ENCODE measurements around the gene EEFSEC.
A peak's percentile ranks its signal among the peaks of the same experiment; 100 is the strongest.

Gene EEFSEC

GRCh38 chr3:128416578-128417211, 263.4 kb downstream of the EEFSEC start:
- in situ Hi-C loops (cut with HindIII; ENCODE audit: low pct_ligation_motif_present, low pct_unique_long_range_greater_than_20kb, low sequenced_read_pairs) = no loop called here
- peak; percentile 85 for DNase-seq

GRCh38 chr3:128418900-128419299, 265.6 kb downstream of the EEFSEC start:
- no peak for DNase-seq
- in situ Hi-C loops (cut with HindIII; ENCODE audit: low pct_ligation_motif_present, low pct_unique_long_range_greater_than_20kb, low sequenced_read_pairs) = no loop called here

- DNase-seq = no peak
- in situ Hi-C loops (cut with HindIII; ENCODE audit: low pct_ligation_motif_present, low pct_unique_long_range_greater_than_20kb, low sequenced_read_pairs) = no loop called here
Observed at GRCh38 chr3:128419311-128419710, 266.0 kb downstream of the EEFSEC start.

GRCh38 chr3:128420289-128420688, 267.0 kb downstream of the EEFSEC start:
- in situ Hi-C loops (cut with HindIII; ENCODE audit: low pct_ligation_motif_present, low pct_unique_long_range_greater_than_20kb, low sequenced_read_pairs) = no loop called here
- no peak for DNase-seq

- in situ Hi-C loops (cut with HindIII; ENCODE audit: low pct_ligation_motif_present, low pct_unique_long_range_greater_than_20kb, low sequenced_read_pairs) = no loop called here
- DNase-seq = no peak
Observed at GRCh38 chr3:128420720-128421438, 267.6 kb downstream of the EEFSEC start.

- DNase-seq = no peak
- in situ Hi-C loops (cut with HindIII; ENCODE audit: low pct_ligation_motif_present, low pct_unique_long_range_greater_than_20kb, low sequenced_read_pairs) = no loop called here
Observed at GRCh38 chr3:128421439-128421836, 268.2 kb downstream of the EEFSEC start.

GRCh38 chr3:128421966-128422365, 268.7 kb downstream of the EEFSEC start:
- DNase-seq = no peak
- in situ Hi-C loops (cut with HindIII; ENCODE audit: low pct_ligation_motif_present, low pct_unique_long_range_greater_than_20kb, low sequenced_read_pairs) = no loop called here

GRCh38 chr3:128422762-128423524, 269.7 kb downstream of the EEFSEC start:
- DNase-seq = no peak
- in situ Hi-C loops (cut with HindIII; ENCODE audit: low pct_ligation_motif_present, low pct_unique_long_range_greater_than_20kb, low sequenced_read_pairs) = no loop called here

- no peak for DNase-seq
- in situ Hi-C loops (cut with HindIII; ENCODE audit: low pct_ligation_motif_present, low pct_unique_long_range_greater_than_20kb, low sequenced_read_pairs) = no loop called here
Observed at GRCh38 chr3:128423525-128424147, 270.4 kb downstream of the EEFSEC start.

- in situ Hi-C loops (cut with HindIII; ENCODE audit: low pct_ligation_motif_present, low pct_unique_long_range_greater_than_20kb, low sequenced_read_pairs) = no loop called here
- no peak for DNase-seq
Observed at GRCh38 chr3:128424508-128425069, 271.3 kb downstream of the EEFSEC start.

GRCh38 chr3:128425142-128425845, 272.0 kb downstream of the EEFSEC start:
- in situ Hi-C loops (cut with HindIII; ENCODE audit: low pct_ligation_motif_present, low pct_unique_long_range_greater_than_20kb, low sequenced_read_pairs) = no loop called here
- DNase-seq = no peak

GRCh38 chr3:128425846-128426127, 272.5 kb downstream of the EEFSEC start:
- DNase-seq = no peak
- in situ Hi-C loops (cut with HindIII; ENCODE audit: low pct_ligation_motif_present, low pct_unique_long_range_greater_than_20kb, low sequenced_read_pairs) = no loop called here

- in situ Hi-C loops (cut with HindIII; ENCODE audit: low pct_ligation_motif_present, low pct_unique_long_range_greater_than_20kb, low sequenced_read_pairs) = no loop called here
- DNase-seq = peak; percentile 35
Observed at GRCh38 chr3:128426128-128426921, 273.0 kb downstream of the EEFSEC start.

- DNase-seq = no peak
- in situ Hi-C loops (cut with HindIII; ENCODE audit: low pct_ligation_motif_present, low pct_unique_long_range_greater_than_20kb, low sequenced_read_pairs) = no loop called here
Observed at GRCh38 chr3:128427175-128427857, 274.0 kb downstream of the EEFSEC start.

- in situ Hi-C loops (cut with HindIII; ENCODE audit: low pct_ligation_motif_present, low pct_unique_long_range_greater_than_20kb, low sequenced_read_pairs) = no loop called here
- no peak for DNase-seq
Observed at GRCh38 chr3:128427872-128428822, 274.9 kb downstream of the EEFSEC start.

GRCh38 chr3:128429275-128429674, 276.0 kb downstream of the EEFSEC start:
- in situ Hi-C loops (cut with HindIII; ENCODE audit: low pct_ligation_motif_present, low pct_unique_long_range_greater_than_20kb, low sequenced_read_pairs) = no loop called here
- DNase-seq = no peak

Data from ACHN (cell line).